DLD1 (cell line): Measurements from ENCODE around the gene MEIS2.
"Not testable (repeated sequence)": the region's sequence is repeated elsewhere in the genome, so short reads cannot be mapped to it uniquely, and the experiment has no call there.

Source experiments
- in situ Hi-C: cut with HindIII; loops from 2 replicates; pipeline ENCODE4 v1.10.0; 2017; ENCODE audit warnings: low sequenced_read_pairs

The MEIS2 gene

DNA sequence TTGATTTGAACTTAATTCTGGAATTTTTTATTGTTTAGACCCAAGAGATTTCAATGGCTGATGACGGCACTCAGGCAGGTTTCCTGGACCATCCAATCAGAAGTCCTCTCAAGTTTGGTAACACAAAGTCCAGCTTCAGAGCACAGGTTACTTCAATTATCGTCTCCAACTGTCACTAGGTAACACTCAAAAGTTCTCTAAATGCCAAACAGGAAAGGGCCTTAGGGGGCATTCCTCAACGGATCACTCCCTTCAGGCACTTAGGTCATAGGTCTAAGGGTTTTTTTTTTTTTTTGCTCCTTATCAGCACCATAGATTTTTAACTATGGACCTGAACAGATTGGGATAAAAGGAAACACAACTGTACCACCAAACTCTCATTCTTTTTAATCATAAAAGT is 85.8 kb downstream of the MEIS2 start:
- in situ Hi-C loops: no loop called here

DNA sequence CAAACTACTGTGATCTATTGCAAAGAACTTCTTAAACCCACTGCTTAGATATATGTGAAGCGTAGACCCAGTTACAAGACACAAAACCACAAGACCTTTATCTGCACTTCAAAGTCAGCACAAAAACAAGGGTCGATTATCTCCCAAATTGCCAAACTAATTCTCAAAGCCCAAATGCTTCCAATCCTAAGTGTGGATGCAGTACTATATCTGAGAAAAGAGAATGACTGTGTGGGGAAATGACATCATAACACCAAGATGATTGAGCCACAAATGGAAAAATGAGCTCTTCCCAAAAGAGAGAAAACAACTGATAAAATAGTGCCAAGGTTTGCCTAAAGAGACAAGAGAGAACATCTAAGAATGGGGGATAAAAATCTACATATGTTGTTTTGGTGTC is 86.2 kb downstream of the MEIS2 start:
- in situ Hi-C loops: no loop called here

GRCh38 chr15:37010595-37010994 is 89.8 kb downstream of the MEIS2 start:
- in situ Hi-C loops: no loop called here

DNA sequence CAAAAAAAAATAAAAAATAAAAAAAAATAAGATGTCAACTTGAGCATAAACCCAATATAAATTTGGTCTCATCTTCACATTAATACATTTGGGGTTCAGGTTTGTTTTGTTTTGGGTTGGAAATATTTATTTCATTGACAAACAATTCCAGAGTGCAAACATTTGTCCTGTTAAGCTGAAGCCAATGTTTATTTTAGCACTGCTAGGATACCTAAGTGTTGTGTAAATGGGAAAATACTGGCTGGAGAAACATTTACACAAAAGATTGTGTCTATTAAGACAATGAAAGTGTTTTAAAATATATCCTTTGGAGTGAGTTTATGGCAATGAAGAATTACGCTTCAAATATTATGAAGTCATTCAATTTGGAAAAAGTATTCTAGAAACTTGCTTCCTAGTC is 91.1 kb downstream of the MEIS2 start:
- in situ Hi-C loops: no loop called here

DNA sequence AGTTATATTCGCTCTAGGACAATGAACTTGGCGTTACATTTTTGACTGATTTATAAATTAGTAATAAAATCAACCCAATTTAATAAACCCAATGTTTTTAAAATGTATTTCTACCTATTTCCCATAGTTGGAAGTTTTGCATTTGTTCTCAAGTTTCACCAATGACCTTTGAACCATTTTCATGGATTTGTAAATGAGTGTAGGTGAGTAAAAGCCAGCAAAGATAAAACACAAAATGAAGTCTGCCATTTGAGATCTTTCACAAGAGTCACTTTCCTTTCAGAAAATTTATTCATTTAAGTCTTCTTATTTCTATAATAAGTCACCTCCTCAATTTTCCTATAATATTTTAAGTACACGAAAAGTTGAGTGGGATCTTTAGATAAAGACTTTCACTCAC is 92.1 kb downstream of the MEIS2 start:
- in situ Hi-C loops: no loop called here

- in situ Hi-C loops: no loop called here
These were observed 93.0 kb downstream of the MEIS2 start for GRCh38 chr15:37007301-37007700.

- in situ Hi-C loops: no loop called here
These were observed 95.2 kb downstream of the MEIS2 start for GRCh38 chr15:37004981-37005735.

DNA sequence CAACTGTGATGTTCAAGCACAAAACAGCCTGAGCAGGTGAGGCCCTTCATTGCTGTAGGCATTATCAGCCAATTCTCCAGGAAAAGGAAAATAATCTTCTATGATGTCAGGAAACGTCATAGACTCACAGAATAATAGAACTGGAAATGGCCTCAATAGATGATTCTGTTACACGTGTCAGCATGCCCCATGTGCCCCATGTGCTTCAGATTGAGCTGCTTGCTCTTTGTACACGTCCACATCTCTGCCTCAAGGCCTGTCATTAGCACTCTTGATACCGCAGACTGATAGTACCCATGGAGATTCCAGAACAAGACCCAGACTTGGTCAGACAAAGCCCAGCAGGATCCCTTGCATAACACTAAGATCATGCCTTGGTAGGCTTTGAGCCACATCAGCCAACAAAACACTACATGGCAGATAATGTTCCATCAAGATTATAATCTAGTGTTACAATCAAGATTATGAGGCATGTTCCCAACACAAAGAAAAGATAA is 95.9 kb downstream of the MEIS2 start:
- in situ Hi-C loops: no loop called here

GRCh38 chr15:37002041-37002672 is 98.2 kb downstream of the MEIS2 start:
- in situ Hi-C loops: no loop called here

GRCh38 chr15:37001417-37001816 is 98.9 kb downstream of the MEIS2 start:
- in situ Hi-C loops: no loop called here

DNA sequence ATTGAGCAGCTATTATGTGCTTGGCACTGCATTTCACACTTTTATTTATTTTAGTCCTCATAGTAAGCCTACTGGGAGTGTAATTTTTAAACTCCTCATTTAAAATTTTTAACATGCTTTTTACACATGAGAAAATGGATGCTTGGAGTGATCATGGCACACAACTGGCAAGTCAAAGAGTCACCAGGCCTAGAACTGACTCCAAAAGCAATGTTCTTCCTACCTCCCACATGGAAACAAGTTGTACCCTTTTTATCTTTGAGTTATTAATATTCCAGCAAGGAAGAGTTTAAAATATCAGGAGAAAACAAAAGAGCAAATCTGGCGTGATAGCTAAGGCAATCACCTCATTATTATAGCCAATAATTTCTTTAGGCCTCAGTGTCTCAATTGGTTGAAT is 100.6 kb downstream of the MEIS2 start:
- in situ Hi-C loops: no loop called here

DNA sequence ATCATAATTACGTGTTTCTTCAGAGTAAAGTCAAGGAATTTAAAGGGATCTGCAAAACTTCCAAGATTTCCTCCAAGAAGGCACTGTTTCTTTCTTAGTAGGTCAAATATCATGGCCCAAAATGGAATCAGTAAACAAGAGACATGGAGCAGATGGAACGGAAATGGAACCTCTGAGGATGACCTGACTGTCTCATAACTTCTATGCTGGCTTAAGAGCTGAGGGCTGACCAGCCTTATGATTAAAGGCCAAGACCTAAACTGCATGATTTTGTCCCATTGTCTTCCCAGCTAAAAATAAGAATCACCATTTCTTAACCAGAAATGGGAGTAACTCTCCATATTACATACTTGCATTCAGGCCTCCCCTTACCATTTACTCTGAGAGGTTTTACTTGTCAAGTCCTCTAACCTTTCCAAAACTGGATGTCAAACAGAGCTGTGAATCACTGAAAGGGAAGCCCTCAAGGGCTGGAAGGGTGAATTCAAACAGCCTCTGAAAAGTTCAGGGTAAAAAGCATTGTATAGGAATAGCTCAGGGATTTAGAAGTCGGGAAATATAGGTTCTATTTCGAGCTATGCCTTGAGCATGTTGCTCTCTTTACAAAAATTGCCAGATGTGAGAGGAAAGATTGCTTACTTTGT is 103.7 kb downstream of the MEIS2 start:
- in situ Hi-C loops: no loop called here

DNA sequence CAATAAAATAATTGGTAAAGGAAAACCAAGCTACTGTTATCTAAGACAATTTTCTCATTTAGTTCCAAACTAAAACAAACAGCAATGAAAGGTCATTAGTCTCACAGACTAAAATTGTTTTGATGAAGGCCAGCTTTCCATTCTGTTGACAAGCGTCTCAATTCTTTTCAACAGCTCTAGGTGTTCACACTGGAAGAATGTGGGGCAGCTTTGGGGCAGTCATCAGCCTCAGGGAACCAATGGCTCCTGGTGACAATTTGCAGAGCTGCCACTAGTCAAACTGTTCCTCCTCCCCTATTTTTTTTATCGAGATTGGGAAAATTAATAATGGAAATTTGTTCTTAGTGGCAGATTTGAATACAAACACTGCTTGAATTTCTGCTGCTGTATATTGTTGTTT is 104.2 kb downstream of the MEIS2 start:
- in situ Hi-C loops: no loop called here

DNA sequence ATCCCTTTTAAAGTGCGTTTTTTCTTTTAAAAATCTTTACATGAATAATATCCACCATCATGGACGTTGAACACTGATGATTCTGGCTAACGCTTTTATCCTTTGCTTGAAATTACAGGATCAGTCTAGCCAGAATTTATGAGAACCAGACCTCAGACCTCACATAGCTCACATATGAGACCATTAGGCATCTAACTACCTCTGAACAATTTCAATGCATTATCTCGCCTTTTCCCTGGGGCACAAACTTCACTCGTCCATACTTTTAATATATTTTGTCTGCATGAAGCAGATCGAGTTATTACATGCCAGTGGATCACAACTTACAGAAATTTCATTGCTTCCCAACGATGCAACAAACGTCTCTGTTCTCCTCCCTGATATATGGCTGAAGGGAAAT is 105.6 kb downstream of the MEIS2 start:
- in situ Hi-C loops: no loop called here

DNA sequence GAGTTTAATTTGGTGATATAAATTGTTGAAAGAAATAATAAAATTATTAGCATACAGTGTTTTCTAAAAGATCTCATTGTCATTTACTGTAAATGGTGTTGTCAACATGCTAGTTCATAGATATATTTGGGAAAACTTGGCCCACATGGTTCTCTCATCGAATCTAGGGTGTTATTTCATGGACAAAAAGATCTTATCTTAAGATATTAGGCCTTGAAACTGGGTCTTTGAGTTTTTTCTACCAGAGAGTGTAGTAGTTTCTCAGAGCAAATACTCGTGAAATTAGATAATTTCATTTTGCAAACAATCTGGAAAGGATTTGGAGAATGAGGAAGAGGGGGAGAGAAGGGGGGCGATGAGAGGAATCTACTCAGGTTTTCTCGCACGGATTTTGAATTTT is 107.9 kb downstream of the MEIS2 start:
- in situ Hi-C loops: no loop called here

- in situ Hi-C loops: no loop called here
These were observed 111.4 kb downstream of the MEIS2 start for GRCh38 chr15:36988947-36989346.

DNA sequence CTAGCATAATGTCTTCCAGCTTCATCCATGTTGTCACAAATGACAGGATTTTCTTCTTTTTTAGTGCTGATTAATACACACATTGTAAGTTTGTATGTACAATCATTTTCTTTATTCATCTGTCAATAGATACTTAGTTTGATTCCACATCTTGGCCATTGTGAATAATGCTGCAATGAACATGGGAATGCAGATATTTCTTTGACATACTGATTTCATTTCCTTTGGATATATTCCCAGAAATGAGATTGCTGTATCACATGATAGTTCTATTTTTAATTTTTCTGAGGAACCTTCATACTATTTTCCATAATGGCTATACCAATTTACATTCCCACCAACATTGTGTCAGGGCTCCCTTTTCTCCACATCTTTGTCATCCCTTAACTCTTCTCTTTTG is 117.9 kb downstream of the MEIS2 start:
- in situ Hi-C loops: no loop called here

DNA sequence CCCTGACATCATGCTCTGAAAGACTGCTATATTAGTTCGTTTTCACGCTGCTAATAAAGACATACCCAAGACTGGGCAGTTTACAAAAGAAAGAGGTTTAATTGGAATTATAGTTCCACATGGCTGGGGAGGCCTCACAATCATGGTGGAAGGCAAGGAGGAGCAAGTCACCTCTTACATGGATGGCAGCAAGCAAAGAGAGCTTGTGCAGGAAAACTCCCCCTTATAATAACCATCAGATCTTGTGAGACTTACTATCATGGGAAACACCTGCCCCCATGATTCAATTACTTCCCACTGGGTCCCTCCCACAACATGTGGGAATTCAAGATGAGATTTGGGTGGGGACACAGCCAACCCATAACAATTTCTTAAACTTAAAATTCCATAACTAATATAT is 120.1 kb downstream of the MEIS2 start:
- in situ Hi-C loops: not testable (repeated sequence)

DNA sequence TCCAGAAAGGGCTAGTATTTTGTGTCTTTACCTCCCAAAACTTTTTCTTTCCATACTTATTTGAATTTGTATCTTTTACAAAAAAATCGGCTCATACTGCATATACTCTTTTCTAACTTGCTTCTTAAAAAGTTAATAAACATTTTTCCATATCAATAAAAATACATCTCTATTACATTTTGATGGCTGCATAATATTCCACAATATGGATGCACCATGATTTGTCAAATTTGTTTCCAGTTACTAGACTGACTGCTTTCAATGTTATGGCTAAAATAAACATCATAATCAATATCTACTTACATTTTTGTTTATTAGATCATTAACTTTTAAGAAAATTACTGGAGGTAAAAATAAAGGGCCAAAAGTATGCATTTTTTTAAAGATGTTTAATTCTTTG is 121.7 kb downstream of the MEIS2 start:
- in situ Hi-C loops: no loop called here

- in situ Hi-C loops: no loop called here
These were observed 122.2 kb downstream of the MEIS2 start for GRCh38 chr15:36978126-36978525.

DNA sequence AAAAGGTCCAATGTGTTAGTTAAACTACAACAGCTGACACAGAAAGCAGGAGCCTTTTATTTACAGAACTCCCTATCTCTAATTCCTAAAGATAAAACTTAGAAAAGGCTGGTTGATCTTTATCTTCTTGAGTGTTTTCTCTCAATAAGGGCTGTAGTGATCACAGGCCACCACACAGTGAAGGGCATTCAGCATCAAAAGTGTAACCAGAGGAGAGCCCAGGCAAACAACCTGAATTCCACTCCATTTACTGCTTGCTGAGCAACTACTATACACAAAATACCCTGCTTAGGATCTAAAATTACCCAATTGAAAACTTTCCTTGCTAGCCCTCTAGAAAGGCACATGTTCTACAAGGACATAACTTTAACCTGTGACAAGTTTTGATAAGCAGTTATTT is 122.7 kb downstream of the MEIS2 start:
- in situ Hi-C loops: no loop called here

- in situ Hi-C loops: no loop called here
These were observed 127.6 kb downstream of the MEIS2 start for GRCh38 chr15:36972704-36973103.
